ENCODE measurements around the gene PCBP2.

DNA sequence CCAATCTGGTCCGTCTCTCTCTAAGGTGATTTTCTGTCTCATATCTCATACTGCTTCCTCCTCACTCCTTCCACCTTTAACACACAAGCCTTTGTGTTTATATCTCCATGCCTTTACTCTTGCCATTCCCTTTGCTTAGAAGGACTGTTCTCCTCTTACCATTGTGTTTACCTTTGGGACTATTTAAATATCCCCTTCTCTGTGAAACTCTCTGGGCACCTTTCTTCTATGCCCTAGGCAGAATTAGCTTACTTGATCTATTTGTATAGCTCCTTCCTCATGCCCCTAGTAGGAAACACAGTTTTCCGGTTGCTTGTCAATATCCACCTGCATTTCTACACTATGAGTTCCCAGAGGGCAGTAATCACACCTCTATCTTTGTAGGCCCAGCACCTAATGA, 32.1 kb upstream of the PCBP2 start:
- TF ChIP-seq, protein P1, sequence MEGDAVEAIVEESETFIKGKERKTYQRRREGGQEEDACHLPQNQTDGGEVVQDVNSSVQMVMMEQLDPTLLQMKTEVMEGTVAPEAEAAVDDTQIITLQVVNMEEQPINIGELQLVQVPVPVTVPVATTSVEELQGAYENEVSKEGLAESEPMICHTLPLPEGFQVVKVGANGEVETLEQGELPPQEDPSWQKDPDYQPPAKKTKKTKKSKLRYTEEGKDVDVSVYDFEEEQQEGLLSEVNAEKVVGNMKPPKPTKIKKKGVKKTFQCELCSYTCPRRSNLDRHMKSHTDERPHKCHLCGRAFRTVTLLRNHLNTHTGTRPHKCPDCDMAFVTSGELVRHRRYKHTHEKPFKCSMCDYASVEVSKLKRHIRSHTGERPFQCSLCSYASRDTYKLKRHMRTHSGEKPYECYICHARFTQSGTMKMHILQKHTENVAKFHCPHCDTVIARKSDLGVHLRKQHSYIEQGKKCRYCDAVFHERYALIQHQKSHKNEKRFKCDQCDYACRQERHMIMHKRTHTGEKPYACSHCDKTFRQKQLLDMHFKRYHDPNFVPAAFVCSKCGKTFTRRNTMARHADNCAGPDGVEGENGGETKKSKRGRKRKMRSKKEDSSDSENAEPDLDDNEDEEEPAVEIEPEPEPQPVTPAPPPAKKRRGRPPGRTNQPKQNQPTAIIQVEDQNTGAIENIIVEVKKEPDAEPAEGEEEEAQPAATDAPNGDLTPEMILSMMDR (IDR thresholded peaks at IDR 0.05; ENCODE audit: poor library complexity), result no peak
- TF ChIP-seq EZH2 (IDR thresholded peaks at IDR 0.05; ENCODE audit: borderline replicate concordance), result no peak

All from hepatocyte (in vitro differentiated cells).